Measurements from ENCODE around the gene ZFP92.

Gene ZFP92

GRCh38 chrX:153441296-153441695, 30.0 kb downstream of the ZFP92 start:
- no peak for DNase-seq

DNA sequence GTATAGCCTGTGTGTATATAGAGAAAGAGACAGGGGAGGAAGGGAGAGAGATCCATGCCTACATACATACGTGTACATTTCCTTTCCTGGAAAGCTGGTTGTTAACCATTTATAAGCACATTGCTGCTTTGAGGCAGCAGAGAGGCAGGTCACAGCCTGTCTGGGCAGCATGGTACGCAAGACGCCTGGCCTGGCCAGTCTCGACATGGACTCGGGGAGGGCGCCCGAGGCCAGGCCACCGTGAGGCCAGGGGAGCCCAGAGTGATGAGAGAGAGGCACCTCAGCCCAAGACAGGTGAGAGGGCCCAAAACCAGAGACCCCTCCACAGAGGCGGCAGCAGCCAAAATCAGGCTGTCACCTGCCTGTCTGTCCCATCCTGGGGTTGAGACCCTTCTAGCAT, 30.7 kb downstream of the ZFP92 start:
- DNase-seq, result no peak

DNA sequence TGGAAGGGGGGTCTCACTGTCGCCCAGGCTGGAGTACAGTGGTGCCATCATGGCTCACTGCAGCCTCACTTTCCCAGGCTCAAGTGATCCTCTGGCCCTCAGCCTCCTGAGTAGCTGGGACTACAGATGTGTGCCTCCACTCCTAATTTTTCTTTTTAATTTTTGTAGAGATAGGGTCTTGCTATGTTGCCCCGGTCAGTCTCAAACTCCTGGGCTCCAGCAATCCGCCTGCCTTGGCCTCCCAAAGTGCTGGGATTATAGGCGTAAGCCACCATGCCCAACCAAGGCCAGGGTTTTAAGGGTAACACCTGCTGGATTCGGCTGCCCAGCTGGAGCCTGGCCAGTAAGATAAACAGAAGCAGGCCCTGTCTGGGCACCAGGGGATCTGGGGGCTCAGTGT, 31.2 kb downstream of the ZFP92 start:
- DNase-seq, result no peak

- DNase-seq, result no peak
Observed at GRCh38 chrX:153443476-153444332, 32.4 kb downstream of the ZFP92 start.

DNA sequence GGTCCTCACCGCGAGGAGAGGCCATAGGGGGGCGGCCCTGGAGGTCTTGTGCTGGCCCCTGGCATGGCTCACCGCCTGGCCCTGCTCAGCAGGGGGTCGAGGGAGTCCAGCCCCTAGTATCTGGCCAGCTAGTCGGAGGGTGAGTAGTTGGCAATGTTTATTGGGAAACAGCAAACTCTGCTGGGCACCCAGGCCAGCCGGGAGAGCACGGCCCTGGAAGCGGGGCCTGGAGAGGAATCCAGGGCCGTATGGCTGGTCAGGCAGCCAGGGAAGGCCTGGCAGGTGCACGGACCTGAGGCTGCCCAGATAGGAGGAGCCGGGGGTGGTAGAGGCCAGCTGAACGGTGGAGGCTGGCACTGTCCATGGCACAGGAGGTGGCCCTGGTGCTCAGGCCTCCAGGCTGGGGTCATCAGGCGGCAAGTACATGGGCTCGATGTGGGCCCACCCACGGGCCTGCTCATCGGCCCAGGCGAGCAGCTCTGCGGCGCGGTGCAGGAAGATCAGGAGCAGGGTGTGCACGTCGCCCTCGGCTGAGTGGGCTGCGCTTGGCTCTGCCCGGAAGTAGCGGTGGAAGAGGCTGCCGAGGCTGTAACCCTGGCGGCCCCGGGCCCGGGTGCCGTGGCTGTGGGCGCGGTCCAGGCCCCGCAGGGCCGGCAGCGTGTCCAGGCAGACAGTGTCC, 33.2 kb downstream of the ZFP92 start:
- no peak for DNase-seq

- DNase-seq, result no peak
Observed at GRCh38 chrX:153445106-153445855, 34.0 kb downstream of the ZFP92 start.

DNA sequence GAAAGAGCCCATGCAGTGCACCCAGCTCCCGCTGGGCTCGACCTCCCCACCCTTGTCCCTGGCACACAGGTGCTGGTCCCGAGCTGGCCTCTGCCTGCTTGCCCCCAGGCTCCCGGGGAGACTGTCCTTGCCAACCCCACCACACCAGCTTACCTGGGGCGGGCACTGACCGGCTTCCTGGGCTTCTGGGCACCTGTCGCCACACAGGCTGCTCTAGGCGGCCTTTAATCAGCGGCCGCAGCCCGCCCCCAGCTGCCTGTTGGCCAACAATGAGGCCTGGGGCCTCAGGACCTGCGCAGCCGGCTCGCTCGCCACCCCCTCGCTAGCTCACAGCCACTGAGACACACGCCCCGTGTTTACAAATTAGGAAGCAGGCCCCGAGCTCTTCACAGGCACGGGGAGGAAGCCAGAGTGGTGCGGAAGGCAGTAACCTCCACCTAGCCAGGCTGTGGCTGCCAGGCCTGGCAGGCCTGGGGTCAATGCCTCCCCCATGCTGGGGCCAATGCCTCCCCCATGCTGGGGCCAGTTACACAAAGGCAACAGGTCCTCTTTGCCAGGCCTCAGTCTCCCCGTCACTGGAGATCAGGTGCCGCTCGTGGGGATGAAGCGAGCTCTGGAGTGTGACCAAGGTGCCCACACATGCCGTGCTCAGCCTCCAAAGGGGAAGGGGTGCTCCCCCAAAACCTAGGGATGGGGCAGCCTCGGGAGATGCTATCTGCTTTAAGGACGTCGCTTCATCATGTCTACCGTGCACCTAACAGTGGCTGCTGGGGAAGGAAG, 34.8 kb downstream of the ZFP92 start, which contains the start of gene TREX2:
Gene TREX2, minus strand, starts transcription at position 201 of the 780 bp plus-strand sequence. CDS start 626 bp downstream, outside the sequence.
- no peak for DNase-seq

- DNase-seq, result no peak
Observed at GRCh38 chrX:153446636-153446936, 35.3 kb downstream of the ZFP92 start.

DNA sequence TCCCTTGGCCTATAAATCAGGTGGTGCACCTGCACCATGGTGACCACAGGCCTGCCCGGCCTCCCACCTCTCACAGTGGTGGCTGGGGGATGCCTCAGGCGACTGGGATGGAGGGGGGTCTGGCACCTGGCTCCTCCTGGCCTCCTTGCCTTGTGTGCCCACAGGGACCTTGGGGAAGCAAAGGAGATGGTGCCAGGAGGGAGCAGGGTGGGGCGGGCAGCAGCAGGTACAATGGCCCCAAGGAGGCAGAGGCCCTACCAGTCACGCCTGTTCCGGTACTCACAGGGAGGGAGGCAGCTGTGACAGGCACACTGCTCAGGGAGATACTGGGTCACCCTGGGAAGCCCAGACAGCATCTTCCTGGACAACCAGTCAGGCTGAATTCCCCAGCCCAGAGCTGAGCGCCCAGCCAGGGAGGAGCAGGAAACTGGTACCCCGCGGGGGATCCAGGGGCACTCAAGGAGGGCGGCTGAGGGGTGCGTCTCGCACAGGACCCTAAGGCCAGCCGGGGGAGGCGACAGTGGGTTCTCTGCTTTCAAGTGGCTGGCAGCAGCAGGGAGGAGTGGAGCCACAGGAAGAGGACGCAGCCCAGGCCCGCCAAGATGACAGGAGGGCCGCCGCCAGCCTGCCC, 35.8 kb downstream of the ZFP92 start:
- no peak for DNase-seq

DNA sequence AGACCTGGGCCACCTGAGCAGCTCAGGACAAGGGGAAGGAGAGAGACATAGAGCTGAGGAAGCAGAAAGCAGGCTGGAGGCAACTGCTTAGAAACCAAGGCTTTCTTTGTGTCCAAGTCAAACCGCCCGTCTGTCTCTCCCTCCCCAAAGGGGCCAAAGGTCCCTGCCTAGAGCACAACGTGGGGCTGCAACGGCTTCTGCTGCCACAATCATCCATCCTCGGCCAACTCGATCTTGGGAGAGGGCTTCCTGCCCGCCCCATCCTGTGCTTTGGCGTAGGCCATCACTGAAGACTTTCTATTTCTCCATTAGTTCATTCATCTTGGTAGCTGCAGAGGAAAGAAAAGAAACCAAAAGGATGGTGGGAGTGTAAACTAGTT, 36.3 kb downstream of the ZFP92 start:
- DNase-seq, result no peak

- DNase-seq, result no peak
Observed at GRCh38 chrX:153448556-153449367, 37.5 kb downstream of the ZFP92 start.

GRCh38 chrX:153449368-153450113, 38.3 kb downstream of the ZFP92 start:
- DNase-seq, result no peak

- no peak for DNase-seq
Observed at GRCh38 chrX:153450114-153450948, 39.1 kb downstream of the ZFP92 start.

DNA sequence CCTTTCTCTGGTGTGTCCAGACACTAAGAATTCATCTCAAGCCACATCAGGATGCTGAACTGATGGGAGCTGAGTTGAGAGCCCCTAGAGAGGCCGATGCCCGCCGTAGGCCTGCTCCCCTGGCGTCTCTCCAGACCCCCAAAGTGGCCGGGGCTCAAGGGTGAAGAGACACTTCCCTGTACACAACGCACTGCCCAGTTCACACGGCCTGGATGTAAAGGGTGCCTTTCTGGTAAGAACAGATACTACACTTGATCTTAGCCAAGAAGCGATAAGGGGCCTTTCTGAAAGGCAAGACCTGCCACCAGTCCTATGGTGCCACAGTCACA, 39.6 kb downstream of the ZFP92 start:
- no peak for DNase-seq

GRCh38 chrX:153454901-153455550, 43.8 kb downstream of the ZFP92 start:
- DNase-seq, result no peak

- no peak for DNase-seq
Observed at GRCh38 chrX:153455571-153455970, 44.3 kb downstream of the ZFP92 start.

GRCh38 chrX:153456161-153456560, 44.9 kb downstream of the ZFP92 start:
- DNase-seq, result no peak

GRCh38 chrX:153456704-153457103, 45.4 kb downstream of the ZFP92 start:
- no peak for DNase-seq

- no peak for DNase-seq
Observed at GRCh38 chrX:153457136-153457825, 46.0 kb downstream of the ZFP92 start.

Data from NCI-H510A (cell line).